ENCODE measurements around the gene IPO11. TPM values are rescaled to one million over a fixed set of nuclear protein-coding genes. Genes with fewer than 3 reads are reported as not detected.

IPO11 gene
- total RNA-seq, 1 donor from 2014 or later = 20.2 TPM

DNA sequence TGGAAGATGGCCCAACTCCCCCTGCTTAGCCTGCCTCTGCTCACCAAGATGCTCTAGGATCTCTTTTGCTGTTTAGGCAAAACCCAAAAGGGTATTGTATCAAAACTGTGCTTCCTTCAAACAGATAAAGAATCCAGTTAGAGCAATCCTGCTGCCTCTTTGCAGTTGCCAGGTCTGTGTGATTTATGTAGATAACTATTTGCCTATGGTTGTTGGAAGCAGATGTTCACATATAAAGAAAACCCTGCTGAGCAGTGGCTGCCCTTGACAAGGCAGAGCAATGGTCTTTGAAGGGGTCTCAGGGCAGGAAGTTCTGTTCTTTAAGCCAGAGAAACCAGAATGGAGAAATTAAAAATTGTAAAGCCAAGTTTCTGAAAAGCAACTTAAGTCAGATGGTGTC is 234.7 kb downstream of the IPO11 start:
- no peaks in the 10 kb centered on the region for H3K9me3 Mint-ChIP-seq (ENCODE audit: low read depth)
- TF ChIP-seq, protein P1, sequence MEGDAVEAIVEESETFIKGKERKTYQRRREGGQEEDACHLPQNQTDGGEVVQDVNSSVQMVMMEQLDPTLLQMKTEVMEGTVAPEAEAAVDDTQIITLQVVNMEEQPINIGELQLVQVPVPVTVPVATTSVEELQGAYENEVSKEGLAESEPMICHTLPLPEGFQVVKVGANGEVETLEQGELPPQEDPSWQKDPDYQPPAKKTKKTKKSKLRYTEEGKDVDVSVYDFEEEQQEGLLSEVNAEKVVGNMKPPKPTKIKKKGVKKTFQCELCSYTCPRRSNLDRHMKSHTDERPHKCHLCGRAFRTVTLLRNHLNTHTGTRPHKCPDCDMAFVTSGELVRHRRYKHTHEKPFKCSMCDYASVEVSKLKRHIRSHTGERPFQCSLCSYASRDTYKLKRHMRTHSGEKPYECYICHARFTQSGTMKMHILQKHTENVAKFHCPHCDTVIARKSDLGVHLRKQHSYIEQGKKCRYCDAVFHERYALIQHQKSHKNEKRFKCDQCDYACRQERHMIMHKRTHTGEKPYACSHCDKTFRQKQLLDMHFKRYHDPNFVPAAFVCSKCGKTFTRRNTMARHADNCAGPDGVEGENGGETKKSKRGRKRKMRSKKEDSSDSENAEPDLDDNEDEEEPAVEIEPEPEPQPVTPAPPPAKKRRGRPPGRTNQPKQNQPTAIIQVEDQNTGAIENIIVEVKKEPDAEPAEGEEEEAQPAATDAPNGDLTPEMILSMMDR (IDR thresholded peaks at IDR 0.05) = no peak
- H3K4me3 Mint-ChIP-seq (ENCODE audit: unreplicated experiment) = no peak overlapping the region
- no peaks in the 10 kb centered on the region for H3K27me3 Mint-ChIP-seq (ENCODE audit: low read depth)
- peaks cover 5% of the 10 kb centered on the region for H3K36me3 Mint-ChIP-seq (ENCODE audit: low read depth)
- H3K27ac Mint-ChIP-seq (ENCODE audit: unreplicated experiment) = no peak overlapping the region
- DNase-seq (ENCODE audit: low spot score) = no peak
- H3K4me1 Mint-ChIP-seq (ENCODE audit: low read depth) = peaks cover 3% of the 10 kb centered on the region

DNA sequence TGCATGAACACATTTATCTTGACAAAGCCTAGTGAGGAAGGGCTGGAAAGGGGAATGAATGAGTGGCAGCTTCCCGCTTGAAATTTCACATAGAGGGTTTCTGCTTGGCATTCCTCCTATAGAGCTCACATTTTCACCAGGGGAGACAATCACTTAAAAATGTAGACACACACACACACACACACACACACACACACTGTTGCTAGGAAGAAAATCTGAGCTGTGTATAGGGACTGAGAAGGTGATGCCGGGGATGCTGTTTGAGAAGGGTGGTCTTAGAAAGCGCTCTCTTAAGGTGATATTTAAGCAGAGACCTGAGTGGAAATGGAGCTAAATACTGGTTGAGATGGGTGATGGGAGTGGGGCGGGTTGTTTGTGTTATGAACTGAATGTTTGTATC is 236.5 kb downstream of the IPO11 start:
- DNase-seq (ENCODE audit: low spot score) = no peak
- peaks cover 3% of the 10 kb centered on the region for H3K4me1 Mint-ChIP-seq (ENCODE audit: low read depth)
- peaks cover 9% of the 10 kb centered on the region for H3K36me3 Mint-ChIP-seq (ENCODE audit: low read depth)

DNA sequence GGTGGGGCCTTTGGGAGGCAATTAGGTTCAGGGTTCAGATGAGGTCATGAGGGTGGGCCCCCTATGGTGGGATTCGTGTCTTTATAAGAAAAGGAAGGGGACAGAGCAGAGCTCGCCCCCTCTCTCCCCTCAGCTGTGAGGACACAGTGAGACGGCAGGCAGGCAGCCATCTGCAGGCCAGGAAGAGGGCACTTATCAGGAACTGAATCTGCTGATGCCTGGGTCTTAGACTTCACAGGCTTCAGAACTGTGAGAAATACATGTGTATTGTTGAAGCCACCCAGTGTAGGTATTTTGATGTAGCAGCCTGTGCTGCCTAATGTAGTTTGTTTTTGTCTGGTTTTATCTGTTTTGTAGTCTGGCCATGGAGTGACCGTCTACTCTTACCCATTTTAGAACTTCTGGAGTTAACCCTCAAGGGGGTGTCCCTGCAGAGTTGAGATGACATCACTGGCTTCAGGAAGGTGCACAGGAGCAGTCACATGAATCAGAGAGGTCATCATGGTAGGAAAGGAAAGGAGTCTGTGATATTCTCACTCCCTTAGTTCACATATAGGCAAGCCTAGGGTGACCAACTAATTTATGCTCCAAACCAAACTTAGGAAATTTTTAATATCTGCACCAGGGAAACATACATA is 237.0 kb downstream of the IPO11 start:
- H3K4me3 Mint-ChIP-seq (ENCODE audit: unreplicated experiment) = no peak overlapping the region

More for the DNA sequence above, 236.5 kb downstream of the IPO11 start:
- Mint-ChIP-seq H3K27ac (ENCODE audit: unreplicated experiment) (no peak overlapping the region), H3K4me3 (ENCODE audit: unreplicated experiment) (no peak overlapping the region), H3K9me3 (ENCODE audit: low read depth) (peaks cover 6% of the 10 kb centered on the region), H3K27me3 (ENCODE audit: low read depth) (no peaks in the 10 kb centered on the region)
- TF ChIP-seq, protein P1 (IDR thresholded peaks at IDR 0.05) = no peak

DNA sequence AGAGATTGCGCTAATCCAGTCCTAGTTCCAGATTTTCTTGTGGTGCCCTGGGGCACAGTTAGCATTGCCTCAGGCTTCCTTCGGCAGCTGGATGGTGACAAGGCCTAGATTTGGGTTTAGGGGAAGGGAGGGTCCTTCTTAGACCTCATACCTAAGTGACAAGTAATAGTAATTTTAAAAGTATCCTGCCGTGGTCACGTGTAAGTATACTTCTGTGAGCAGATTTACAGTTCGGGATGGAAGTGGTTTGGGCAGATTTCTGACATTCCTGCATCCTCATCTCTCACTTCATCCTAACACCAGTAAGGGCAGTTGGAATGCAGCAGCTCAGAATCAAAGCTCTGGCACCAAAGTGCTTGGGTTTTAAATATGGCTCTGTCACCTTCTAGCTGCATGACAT is 237.6 kb downstream of the IPO11 start:
- Mint-ChIP-seq H3K27me3 (ENCODE audit: low read depth) (no peaks in the 10 kb centered on the region), H3K4me3 (ENCODE audit: unreplicated experiment) (no peak overlapping the region), H3K27ac (ENCODE audit: unreplicated experiment) (no peak overlapping the region), H3K9me3 (ENCODE audit: low read depth) (peaks cover 6% of the 10 kb centered on the region), H3K36me3 (ENCODE audit: low read depth) (peaks cover 9% of the 10 kb centered on the region), H3K4me1 (ENCODE audit: low read depth) (peaks cover 3% of the 10 kb centered on the region)
- TF ChIP-seq, protein P1 (IDR thresholded peaks at IDR 0.05) = no peak
- DNase-seq (ENCODE audit: low spot score) = no peak

More for the DNA sequence above, 237.0 kb downstream of the IPO11 start:
- Mint-ChIP-seq H3K27ac (ENCODE audit: unreplicated experiment) (no peak overlapping the region), H3K9me3 (ENCODE audit: low read depth) (peaks cover 6% of the 10 kb centered on the region), H3K36me3 (ENCODE audit: low read depth) (peaks cover 9% of the 10 kb centered on the region), H3K27me3 (ENCODE audit: low read depth) (no peaks in the 10 kb centered on the region), H3K4me1 (ENCODE audit: low read depth) (peaks cover 3% of the 10 kb centered on the region)
- DNase-seq (ENCODE audit: low spot score) = no peak
- TF ChIP-seq, protein P1 (IDR thresholded peaks at IDR 0.05) = no peak

DNA sequence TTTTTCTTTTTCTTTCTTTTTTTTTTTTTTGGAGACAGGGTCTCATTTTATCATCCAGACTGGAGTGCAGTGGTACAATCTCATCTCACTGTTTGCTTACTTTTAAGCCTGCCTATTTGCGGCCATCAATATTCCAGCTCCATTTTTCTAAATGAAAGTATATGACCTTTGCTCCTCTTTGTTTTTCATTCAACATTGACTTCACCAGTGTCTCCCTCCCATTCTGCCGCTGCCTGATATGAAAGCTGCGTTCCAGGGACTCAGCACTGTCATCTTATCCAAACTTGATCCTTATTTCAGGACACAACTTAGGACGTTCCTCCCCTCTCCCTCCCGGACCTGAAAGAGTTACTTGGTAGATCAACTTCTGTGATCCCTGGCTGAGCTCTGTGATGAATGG is 239.7 kb downstream of the IPO11 start:
- H3K4me1 Mint-ChIP-seq (ENCODE audit: low read depth) = peaks cover 3% of the 10 kb centered on the region
- no peaks in the 10 kb centered on the region for H3K27me3 Mint-ChIP-seq (ENCODE audit: low read depth)
- peaks cover 11% of the 10 kb centered on the region for H3K9me3 Mint-ChIP-seq (ENCODE audit: low read depth)
- peaks cover 8% of the 10 kb centered on the region for H3K36me3 Mint-ChIP-seq (ENCODE audit: low read depth)
- DNase-seq (ENCODE audit: low spot score) = no peak
- no peak overlapping the region for H3K27ac Mint-ChIP-seq (ENCODE audit: unreplicated experiment)
- TF ChIP-seq, protein P1 (IDR thresholded peaks at IDR 0.05) = no peak
- H3K4me3 Mint-ChIP-seq (ENCODE audit: unreplicated experiment) = no peak overlapping the region

All from chondrocyte (in vitro differentiated cells).